Stimulated activated CD8-positive, alpha-beta memory T cell treated with anti-CD3 and anti-CD28 coated beads, Interleukin-7, amount 100 ng/mL, for 24 hours (primary cell): Measurements from ENCODE around the gene CIPC.

Experiments
- DNase-seq: peaks from one replicate; pipeline ENCODE4 v3.0.0-alpha.2; 2020; ENCODE audit warnings: low read depth

CIPC gene, protein sequence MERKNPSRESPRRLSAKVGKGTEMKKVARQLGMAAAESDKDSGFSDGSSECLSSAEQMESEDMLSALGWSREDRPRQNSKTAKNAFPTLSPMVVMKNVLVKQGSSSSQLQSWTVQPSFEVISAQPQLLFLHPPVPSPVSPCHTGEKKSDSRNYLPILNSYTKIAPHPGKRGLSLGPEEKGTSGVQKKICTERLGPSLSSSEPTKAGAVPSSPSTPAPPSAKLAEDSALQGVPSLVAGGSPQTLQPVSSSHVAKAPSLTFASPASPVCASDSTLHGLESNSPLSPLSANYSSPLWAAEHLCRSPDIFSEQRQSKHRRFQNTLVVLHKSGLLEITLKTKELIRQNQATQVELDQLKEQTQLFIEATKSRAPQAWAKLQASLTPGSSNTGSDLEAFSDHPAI

GRCh38 chr14:77097700-77098528 lies at the start of gene CIPC:
TSS of gene CIPC (plus strand) at chr14:77098258. CDS start at chr14:77105709, 7,451 bp downstream.
- DNase-seq, result peak; percentile 97

- DNase-seq, result no peak
These were observed 46.9 kb upstream of the CIPC start for GRCh38 chr14:77051116-77051515.

- no peak for DNase-seq
These were observed 45.6 kb upstream of the CIPC start for GRCh38 chr14:77052281-77053044.

DNA sequence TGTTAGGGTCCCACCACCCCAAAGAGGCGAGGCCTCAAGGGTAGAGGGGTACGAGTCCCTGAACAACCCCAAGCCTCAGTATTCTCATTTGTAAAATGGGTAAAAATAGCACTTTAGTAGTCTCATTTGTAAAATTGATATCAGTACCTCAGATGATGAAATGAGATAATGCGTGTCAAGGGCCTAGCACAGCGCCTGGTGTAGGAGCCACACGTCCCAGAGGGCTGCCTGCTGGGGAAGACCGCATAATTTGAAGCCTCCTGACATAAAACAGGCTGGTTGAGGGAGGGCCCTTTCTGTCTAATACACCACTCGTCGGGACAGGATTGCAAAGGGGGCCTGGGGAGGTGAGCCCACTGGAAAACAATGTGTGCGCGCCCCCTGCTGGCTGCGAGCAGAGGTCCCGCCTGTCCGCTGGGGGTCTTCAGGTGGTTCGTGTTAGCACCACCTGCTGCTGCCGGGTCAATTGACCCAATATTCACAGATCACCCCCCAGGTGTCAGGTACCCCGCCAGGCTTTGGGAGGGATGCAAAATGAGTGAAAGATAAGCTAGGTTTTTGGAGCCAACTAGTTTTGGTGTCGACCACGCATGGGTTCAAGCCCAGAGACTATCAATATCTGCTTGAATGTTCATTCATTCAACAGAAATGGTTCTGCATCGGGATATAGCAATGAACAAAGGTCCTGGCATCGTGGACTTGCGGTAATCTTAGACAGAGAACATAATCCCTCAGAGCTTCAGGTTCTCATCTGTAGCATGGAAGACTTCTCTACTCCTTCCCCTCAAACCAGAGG lies 44.8 kb upstream of the CIPC start:
- DNase-seq, result peak; percentile 62

GRCh38 chr14:77055306-77055705 lies 42.8 kb upstream of the CIPC start:
- DNase-seq, result no peak

GRCh38 chr14:77055981-77056380 lies 42.1 kb upstream of the CIPC start:
- no peak for DNase-seq

DNA sequence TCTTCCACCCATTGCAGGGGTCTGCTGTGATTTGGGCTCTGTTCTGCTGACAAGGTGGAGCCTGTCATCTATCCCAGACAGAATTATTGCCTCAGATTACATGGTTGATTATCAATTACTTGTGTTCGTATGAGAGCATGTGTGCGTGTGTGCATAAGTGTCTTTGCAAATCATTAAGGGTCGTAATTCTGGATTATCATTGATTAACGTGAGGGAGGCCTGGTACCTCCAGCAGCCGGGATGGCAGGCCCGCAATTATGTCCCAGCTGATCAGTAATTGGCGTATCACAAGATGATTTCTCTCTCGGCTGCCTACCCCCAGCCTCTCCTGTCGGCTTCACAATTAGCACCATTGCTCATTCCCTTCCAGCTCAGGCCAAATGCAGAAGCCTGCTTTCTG lies 39.9 kb upstream of the CIPC start:
- DNase-seq, result no peak

DNA sequence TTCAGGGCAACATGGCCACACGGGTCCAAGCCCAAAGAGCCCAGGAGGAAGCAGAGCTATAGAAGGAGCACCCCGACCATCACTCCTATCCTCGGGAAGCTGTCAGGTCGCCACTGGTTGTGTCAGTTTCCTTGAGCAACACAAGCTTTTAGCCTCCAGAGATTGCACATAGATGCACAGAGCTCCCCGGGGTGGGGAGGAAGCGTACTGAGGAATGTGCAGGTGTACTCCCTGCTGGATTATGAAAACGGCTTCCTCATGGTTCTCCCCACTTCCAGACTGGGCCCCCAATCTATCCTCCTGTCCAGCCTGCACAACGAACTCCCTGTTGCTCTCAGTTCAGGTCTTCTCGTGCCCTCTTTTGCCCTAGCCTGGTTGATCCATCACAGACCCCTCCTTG lies 39.3 kb upstream of the CIPC start:
- no peak for DNase-seq

GRCh38 chr14:77059276-77059915 lies 38.7 kb upstream of the CIPC start:
- DNase-seq, result no peak

DNA sequence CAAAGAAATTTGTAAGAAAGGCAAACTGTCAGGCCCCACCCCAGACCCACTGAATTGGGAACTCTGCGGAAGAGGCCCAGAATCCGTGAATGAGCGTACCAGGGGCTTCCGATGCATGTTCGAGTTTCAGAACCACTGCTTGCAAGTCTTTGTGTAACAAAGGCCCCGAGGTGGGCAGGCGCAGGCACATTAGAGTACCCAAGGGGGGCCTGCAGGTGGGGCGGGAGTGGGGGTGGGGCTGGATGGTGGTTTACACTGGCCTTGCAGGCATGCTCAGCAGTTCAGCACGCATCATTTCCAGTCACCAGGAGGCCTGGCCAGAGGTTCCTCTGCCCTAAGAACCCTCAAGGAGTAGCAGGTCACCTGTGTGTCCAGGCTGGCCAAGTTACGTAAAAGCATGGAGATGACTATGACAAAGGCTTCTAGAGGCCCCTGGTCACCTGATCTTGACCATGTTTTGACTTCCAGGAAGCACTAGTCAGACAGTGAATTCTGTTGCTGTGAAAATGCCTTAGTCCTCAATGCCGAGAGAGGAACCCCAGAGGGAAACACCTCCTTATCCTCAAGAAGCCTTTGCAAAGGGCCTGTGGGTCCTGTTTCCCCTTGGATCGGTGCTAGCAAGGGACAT lies 36.3 kb upstream of the CIPC start:
- no peak for DNase-seq

DNA sequence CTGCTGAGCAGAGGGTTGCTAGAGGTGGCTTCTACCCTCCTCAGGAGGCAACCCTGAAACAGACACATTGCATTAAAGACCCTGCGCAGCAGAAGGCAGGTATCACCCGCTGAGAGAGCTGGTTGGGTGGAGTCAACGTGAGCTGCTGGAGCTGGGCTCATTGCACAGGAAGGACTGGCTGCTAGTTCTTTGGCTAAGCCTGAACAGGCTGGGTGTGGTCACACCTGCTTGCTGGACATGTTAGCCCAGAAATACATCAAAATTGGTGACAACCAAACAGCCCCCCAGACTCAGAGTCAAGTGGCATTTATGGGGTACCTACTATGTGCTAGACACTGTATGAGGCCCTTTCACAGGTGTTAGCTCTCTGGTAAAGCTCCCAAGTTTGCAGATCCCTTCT lies 35.8 kb upstream of the CIPC start:
- DNase-seq, result no peak

- no peak for DNase-seq
These were observed 34.4 kb upstream of the CIPC start for GRCh38 chr14:77063571-77064171.

- DNase-seq, result no peak
These were observed 33.4 kb upstream of the CIPC start for GRCh38 chr14:77064521-77065178.

DNA sequence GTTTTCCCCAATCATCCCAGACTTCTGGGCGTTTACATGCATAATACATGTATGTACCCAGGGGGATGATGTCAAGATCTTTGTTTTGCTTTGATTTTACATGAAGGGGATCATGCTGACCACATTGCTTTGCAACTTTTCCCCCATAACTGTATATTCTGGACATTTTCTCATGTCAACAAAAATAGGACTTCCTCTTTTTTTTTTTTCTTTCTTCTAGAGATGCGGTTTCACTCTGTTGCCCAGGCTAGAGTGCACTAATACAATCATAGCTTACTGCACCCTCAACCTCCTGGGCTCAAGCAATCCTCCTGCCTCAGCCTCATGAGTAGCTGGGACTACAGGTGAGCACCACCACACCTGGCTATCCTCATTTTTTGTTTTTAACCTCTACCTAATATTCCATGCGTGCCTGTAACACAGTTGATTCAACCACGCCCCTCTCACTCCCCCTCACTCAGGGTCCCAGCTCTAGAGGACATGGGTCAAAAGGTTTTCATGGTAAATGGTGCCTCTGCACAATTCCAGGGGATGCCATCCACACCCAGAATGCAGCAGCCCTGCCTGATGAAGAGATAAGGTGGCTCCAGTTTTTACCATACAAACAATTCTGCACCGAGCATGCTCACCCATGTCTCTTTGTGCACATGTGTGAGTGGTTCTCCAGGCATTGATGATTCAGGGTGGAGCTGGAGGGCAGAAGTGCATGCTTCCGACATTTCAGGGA lies 32.0 kb upstream of the CIPC start:
- DNase-seq, result no peak

DNA sequence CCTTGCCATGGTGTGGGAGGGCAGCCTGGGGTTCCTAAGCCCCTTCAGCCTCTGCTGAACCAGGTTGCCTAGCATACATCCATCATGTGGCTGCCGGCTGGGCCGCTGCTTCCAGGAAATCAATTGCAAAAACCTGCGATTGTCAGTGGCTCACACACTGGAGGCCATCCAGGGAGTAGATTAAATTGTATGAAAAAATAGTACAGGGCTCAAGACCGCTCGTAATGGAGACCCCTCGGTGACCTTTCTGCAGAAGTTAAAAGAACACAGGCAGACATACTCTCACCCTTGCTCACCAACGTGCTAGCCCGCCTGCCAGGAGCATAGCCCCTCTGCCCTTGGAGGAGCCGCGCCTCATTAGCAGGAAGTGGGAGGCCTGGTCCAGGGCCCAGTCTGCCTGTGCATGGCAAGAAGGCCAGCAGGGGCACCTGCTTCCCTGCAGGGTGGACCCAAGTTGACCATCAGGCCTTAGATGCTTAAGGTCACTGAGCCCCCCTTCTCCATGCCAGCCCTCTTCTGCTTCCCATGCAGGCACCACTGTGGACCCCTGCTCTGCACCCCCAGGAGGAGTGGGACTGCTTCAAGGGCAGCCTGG lies 31.4 kb upstream of the CIPC start:
- no peak for DNase-seq

- DNase-seq, result no peak
These were observed 30.2 kb upstream of the CIPC start for GRCh38 chr14:77067632-77068516.

GRCh38 chr14:77068517-77069200 lies 29.4 kb upstream of the CIPC start:
- DNase-seq, result no peak
